HG02884 (cell line): Measurements from ENCODE around the gene ZGRF1.
"Not testable (repeated sequence)": the region's sequence is repeated elsewhere in the genome, so short reads cannot be mapped to it uniquely, and the experiment has no call there.

Experiments
- ATAC-seq: cut with Tn5 transposase; IDR thresholded peaks from one replicate; pipeline ENCODE4 v1.9.1; 2021; ENCODE audit warnings: mild to moderate bottlenecking, moderate library complexity; ENCODE audit not compliant: unreplicated experiment

The ZGRF1 gene

DNA sequence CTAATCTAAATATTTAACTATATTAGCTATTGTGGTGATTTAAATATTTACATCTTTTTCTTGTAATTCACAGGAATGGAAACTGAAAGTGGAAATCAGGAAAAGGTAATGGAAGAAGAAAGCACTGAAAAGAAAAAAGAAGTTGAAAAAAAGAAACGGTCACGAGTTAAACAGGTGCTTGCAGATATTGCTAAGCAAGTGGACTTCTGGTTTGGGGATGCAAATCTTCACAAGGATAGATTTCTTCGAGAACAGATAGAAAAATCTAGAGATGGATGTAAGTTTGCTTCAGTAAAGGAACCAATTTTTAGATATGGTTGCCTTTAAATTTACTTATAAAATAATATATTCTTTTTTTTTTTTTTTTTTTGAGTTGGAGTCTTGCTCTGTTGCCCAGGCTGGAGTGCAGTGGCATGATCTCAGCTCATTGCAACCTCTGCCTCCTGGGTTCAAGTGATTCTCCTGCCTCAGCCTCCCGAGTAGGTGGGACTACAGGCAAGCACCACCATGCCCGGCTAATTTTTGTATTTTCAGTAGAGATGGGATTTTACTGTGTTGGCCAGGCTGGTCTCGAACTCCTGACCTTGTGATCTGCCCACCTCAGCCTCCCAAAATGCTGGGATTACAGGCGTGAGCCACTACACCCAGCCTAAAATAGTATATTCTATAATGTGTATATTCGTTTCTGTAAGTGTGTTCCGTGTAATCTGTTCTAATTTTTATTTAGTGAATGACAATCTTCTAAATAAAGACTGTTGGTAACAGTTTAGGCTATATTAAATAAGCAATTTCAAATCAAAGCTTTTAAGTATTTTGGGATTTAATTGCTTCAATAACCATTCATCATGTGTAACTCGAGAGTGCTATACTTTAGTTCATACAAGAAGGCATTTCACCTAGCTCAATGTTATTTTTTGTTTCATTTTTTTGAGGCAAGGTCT, 8.2 kb upstream of the ZGRF1 start:
- not testable (repeated sequence) for ATAC-seq

DNA sequence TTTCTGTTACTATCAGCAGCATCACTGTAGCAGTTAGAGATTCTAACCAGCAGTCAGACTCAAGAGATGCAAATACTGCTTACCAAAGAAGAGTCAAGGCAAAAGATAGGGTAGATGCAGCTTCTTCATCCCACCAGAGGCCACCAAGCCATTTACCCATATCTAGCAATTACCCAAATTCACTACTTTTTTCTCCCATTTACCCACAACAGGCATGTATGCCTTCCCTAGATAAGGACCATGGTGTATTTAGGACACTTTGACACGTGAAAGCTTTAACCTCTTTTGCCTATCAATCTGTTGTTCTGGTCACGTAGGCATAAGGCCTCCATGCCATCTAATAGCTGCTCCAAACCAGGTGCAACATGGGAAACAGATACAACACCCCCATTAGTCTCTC, 5.8 kb upstream of the ZGRF1 start:
- no peak for ATAC-seq

DNA sequence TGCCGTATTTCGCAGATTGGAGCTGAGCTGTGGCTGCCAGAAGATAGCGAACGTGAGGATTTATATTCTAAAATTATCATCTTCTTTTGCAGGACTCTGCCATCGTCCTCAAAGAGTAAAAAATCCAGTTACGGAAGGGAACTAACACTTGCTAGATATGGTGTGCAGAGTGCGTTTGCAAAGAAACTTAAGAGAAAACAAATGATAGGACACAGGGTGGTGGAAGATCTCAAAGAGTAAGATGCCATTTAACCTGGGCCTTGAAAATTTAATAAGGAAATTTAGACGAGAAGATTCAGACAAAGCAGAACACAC, 800 bp upstream of the ZGRF1 start:
- no peak for ATAC-seq

DNA sequence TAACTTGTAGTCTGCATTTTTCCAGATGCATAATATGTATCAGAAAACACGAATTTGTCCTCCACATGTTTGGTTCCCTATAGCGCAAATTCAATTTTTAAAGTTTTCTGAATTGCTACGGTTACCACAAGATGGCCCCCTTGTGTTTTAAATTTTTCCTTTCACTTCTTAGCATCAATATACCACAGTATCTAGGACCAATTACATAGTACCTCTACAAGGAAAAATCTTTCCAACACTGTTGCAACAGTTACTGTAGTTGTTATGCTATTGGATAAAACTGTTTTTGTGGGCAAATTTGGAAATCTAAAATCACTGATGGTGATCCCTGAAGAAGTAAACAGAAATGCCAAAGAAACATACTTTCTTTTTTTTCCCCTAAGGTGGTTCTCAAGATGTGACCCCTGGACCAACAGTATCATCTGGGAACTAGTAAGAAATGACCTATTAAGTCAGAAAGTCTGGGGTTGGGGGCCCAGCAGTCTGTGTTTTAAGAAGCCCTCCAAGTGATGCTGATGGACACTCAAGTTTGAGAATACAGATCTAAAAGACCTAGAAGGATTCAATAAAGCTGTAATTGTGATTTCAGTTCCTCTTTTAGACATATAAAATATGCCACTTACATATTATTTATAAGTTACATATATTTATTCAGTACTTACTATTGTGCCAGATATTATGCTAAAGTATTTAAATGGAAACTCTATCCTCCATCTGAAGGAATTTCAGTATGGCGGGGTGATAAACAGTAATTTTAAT, 3.1 kb downstream of the ZGRF1 start:
- ATAC-seq: no peak

DNA sequence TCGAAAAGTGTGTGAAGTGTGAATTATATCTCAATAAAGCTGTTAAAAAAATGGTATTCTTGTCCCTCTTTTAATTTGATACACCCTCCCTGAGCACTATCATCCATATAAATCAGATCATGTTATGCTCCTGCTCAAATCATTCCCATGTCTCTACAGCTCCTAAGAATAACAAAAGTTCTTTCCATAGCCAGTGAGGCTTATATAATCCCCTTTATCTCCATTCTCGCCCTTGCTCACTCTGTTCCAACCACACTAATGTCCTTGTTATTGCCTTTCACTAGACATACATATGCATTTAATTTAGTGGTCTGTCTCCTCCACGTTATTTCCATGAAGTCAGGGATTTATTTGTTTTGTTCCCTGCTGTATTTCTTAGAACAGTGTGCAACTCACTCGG, 10.5 kb downstream of the ZGRF1 start:
- ATAC-seq: no peak

DNA sequence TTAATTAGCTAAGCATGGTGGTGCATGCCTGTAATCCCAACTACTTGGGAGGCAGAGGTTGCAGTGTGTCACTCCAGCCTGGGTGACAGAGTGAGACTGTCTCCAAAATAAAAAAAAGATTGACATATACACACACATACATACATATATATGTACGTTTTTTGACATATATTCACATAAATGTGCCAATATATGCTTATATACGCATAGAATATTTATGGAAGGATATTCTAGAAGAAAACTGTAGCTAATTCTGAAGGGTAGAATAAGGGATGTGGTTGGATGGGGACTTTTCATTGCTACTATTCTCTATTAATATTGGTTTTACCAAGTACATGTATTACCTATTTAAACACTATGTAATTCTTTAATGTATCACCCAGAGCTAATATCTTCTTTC, 19.7 kb downstream of the ZGRF1 start:
- ATAC-seq: no peak

DNA sequence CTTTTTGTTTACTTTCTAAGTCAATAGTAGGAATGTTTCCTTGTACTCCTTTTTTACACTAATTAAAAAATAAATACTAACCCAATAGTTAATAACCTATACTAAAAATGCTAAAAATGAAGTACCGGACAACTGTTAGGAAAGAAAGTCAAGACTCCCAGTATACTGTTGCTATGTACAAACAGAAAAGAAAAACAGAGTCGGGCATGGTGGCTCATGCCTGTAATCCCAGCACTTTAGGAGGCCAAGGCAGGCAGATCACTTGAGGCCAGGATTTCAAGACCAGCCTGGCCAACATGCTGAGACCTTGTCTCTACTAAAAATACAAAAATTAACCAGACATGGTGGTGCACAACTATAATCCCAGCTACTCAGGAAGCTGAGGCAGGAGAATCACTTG, 23.9 kb downstream of the ZGRF1 start:
- not testable (repeated sequence) for ATAC-seq

DNA sequence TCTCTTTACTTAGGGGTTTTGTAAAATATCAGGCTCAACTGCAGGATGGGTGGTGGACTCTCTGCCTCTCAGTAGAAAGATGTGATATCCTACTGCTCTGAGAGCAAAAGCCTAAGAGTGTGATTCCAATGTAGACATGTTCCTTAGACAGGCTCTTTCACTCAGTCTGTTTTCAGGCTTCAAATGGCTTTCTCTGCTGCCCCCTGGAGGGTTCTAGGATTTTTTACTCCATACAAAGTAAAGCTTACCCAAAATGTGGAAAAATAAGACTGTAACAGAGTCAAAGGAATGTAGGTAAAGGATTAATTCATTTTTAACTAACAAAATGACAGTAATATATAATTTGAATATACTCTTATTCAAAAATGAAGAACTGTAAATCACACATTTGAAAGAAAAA, 32.1 kb downstream of the ZGRF1 start:
- peak; percentile 65 for ATAC-seq

DNA sequence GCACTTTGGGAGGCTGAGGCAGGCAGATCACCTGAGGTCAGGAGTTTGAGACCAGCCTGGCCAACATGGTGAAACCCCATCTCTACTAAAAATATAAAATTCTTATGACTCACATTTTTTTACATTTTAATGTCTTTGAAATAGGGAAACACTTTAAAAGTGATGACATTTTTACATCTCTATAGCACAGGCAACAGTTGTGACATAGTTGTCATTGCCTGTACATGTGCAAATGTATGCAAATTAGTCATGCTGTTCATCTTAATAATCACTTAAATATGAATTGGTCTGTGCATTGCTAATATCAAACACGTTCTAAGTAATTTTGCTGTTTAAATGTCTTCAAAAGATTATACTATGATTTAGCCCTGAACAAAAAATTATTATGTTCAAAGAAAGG, 41.7 kb downstream of the ZGRF1 start:
- no peak for ATAC-seq

DNA sequence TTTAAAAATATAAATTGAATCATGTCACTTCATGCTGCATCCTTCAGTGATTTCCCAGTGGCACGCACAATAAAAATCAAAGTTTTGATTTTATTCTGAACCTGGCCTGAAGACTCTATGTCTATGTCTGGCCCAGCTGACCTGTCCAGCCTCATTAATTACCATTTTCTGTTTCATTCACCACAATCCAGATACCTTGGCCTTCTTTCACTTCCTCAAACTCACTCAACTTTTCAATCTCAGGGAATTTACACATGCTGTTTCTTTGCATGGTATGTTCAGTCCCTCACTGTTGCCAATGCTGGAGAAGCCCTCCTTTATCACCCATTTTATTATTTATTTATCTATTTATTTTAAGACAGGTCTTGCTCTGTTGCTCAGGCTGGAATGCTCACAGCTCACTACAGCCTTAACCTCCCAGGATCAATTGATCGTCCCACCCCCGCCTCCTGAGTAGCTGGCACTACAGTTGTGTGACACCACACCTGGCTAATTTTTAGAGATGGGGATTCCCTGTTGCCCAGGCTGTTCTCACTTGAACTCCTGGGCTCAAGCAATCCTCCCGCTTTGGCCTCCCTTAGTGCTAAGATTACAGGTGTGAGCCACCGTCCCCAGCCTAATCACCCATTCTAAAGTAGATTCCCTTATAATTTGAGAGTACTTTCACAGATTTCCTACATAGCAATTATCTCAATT, 43.1 kb downstream of the ZGRF1 start:
- ATAC-seq: peak; percentile 81

DNA sequence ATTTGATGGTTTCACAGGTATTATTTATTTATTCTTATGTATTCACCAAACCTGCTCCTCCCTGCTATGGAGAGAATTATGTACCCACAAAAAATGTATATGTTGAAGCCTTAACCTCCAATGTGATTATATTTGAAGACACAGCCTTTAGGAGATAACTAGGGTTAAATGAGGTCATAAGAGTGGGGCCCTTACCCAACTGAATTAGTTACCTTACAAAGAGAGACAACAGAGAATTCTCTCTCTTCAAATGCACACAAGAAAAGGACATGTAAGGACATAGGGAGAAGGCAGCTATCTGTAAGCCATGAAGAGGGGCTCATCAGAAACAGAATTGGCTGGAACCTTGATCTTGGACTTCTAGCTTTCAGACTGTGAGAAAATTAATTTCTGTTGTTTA, 44.0 kb downstream of the ZGRF1 start:
- ATAC-seq: no peak

DNA sequence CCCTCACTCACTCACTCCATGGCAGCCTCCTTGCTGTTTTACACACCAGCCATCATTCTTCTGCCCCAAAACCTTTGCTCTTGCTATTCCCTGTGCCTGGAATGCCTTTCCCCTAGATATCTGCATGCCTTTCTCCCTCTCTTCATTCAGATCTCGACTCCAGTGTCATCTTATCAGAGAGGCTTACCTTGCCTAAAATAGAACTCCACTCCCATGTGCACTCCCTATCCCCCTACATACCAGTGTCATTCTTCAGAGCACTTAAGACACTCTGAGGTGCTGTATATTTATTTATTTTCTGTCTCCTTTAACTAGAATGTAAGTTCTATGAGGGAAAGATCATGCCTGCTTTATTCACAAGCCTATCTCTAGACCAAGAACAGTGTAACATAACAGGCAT, 45.1 kb downstream of the ZGRF1 start:
- no peak for ATAC-seq

DNA sequence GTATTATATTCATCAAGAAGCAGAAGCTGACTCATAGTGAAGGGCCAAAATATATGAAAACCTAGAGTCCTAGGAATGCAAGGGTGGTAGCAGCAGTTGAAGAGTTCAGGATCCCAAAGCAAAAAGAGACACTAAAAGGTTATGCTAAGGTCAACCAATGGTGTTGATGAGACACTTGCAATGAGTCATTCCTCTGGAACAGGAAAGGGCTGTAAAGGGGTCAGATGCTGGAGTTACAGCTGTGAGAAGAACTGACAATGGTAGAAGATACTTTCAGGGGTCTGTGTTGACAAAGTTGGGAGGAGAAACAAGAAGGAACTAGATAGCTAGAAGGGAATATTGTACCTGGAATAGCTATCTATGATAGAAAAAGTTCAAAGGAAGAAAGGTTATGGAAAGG, 47.5 kb downstream of the ZGRF1 start:
- no peak for ATAC-seq

DNA sequence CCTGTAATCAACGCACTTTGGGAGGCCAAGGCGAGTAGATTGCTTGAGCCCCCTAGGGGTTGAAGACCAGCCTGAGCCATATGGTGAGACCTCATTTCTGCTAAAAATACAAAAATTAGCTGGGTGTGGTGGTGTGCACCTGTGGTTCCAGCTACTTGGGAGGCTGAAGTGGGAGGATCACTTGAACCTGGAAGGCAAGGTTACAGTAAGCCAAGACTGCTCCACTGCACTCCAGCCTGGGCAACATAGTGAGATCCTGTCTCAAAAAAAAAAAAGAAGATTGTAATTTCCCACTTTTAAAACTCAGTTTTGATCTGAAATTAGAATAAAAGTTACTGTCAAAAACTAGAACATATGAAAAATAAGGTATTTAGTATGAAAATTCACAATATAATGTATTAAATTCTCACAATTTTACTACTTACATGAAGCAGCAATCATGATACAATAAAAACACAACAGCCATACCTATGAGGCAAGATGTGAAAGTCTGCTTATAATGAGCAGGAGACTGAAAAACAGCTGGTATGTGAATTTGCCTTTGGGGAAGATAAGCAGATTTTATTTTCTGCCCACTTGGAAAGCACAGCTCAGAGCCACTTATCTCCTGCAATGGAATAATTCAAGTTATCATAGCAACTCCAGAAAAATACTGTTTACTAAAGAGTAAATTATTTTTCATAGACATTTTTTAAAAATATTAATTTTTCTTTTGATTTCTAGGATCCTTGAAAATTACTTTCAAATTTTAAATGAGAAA, 50.6 kb downstream of the ZGRF1 start:
- no peak for ATAC-seq

DNA sequence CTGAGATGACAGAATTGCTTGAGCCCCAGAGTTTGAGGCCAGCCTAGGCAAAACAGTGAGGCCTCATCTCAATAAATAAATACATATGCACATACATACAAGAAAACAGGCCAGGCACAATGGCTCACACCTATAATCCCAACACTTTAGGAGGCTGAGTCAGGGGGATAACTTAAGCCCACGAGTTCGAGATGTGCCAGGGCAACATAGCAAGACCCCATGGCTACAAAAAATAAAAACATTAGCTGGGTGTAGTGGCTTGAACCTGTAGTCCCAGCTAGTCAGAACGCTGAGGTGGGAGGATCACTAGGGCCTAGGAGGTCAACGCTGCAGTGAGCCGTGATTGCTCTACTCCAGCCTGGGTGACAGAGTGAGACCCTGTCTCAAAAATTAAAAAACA, 69.2 kb downstream of the ZGRF1 start:
- ATAC-seq: no peak

DNA sequence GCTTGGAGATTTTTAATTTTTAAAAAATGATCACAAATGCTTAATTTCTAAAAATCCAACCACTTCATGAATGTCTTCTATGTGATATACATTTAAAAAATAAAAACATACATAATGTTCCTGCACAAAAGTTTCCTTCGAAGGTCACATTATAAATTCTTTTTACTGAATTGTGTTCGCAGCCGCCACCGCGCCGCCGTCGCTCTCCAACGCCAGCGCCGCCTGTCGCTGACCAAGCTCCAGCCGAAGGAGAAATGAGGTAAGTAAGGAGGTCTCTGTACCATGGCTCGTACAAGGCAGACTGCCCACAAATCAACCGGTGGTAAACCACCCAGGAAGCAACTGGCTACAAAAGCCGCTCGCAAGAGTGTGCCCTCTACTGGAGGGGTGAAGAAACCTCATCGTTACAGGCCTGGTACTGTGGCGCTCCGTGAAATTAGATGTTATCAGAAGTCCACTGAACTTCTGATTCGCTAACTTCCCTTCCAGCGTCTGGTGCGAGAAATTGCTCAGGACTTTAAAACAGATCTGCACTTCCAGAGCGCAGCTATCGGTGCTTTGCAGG, 71.9 kb downstream of the ZGRF1 start:
- ATAC-seq: no peak

DNA sequence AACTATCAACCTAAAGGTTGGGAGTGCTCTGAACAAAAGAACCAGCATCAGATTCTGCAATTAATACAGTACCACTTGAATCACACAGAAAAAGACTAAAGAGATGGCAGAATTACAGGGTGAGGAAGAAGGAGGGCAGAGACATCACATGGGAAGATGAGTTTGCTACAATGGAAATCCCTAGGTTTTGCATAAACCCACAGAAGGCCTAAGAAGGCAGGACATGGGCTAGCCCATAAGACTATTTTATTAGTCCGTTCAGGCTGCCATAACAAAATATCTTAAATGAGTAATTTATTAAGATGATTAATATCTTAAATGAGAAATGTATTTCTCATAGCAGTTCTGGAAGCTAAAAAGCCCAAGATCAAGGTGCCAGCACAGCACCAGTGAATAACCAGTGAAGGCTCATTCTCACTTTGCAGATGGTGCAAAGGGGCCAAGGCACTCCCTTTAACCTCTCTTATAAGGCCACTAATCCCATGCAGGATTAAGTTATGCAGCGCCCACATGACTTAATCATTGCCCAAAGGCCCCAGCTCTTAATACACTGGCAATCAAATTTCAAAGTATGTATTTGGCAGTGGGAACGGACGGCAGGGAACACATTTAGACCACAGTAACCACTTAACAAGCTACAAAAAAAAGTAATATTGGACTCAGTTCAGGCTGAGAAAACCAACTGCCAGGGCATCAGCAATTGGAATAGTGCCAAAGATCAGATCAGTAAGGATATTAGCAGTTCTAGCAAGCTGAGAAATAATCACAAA, 73.1 kb downstream of the ZGRF1 start:
- ATAC-seq: no peak

DNA sequence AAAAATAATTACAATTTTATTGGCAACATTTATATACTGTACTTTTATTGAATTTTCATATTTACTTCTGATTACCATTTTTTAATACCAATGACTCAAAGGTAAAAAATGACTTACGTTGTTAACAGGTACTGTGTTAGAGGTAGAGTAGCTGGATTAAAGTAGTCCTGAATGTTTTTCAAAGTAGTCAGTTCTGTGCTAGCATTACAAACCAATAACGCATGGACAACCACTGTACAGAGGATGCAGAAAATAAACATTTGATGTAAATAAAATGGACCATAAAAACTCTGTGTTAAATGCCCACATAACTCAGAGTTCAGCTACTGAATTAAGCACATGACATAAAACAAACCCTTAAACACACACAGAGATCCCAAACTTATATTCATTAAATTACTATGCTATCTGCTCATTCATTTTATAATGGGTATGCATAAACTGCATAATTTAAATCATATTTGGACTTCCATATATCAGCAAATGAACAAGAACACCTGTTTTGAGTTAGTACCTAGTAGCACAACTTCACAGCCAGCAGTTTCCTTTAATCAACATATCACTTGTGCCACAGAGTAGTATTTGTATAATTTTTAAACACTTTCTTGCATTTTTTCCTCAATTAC, 74.3 kb downstream of the ZGRF1 start:
- no peak for ATAC-seq

DNA sequence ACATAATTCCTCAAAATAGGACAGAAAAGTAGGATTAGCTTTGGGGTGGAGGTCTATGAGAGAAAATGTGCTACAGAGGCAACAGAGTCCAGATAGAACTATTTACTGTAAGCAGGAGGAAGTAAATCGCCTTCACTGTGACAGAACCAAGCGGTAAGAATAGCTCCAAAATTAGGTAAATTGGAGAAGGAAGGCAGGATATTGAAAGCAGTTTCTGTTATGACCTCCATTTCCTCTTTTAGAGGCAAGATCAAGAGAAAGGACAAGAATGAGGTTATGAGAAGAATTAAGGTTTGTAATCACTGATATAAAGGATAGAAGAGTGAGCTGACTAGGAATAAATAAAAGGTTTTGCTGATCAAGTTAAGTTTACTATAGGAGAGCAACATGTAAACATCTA, 76.6 kb downstream of the ZGRF1 start:
- ATAC-seq: peak; percentile 60
